Left ventricle myocardium inferior (tissue), 1 donor: ENCODE results near the gene NHEJ1. TPM values are rescaled to one million over a fixed set of nuclear protein-coding genes. Genes with fewer than 3 reads are reported as not detected.
A peak's percentile ranks its signal among the peaks of the same experiment; 100 is the strongest.

ENCODE experiments used
- DNase-seq: peaks from one replicate; pipeline ENCODE4 v3.0.0-alpha.2; 2020
- H3K27ac ChIP-seq: fragments of 200-600 bp; replicated peaks from 2 replicates; pipeline ENCODE4 v1.8.0; 2021
- H3K27me3 ChIP-seq: fragments of 200-600 bp; 2 replicates; pipeline ENCODE4 v1.8.0; 2021; ENCODE audit warnings: low read depth
- H3K36me3 ChIP-seq: fragments of 200-600 bp; 2 replicates; pipeline ENCODE4 v1.8.0; 2021
- H3K4me1 ChIP-seq: fragments of 200-600 bp; 2 replicates; pipeline ENCODE4 v1.8.0; 2021
- H3K4me3 ChIP-seq: fragments of 200-600 bp; 2 replicates; pipeline ENCODE4 v1.8.0; 2021; ENCODE audit warnings: mild to moderate bottlenecking, moderate library complexity
- H3K9me3 ChIP-seq: fragments of 200-600 bp; replicated peaks from 2 replicates; pipeline ENCODE4 v1.8.0; 2021
- intact Hi-C: fragments of 100-400 bp; cut with micrococcal nuclease; formaldehyde crosslinking; loops from one replicate; pipeline ENCODE4 v1.11.0; 2022
- total RNA-seq: library from RNA; stranded (reverse); fragmentation: NEBNext Ultra II Directional; extraction: Animal tissue kit (Norgen Biotek cat#: 25700); gene quantifications from one replicate; pipeline ENCODE4 v1.2.1, GENCODE V29; 2021
- TF ChIP-seq, protein P1 (sequence below): fragments of 200-600 bp; IDR thresholded peaks from 2 replicates; pipeline ENCODE4 v1.8.0; 2021; ENCODE audit warnings: antibody characterized with exemption, mild to moderate bottlenecking, borderline replicate concordance
- donor health status: DM: no; HTN: yes; CAD: no; lungs with severe emphysema.

Gene NHEJ1
- total RNA-seq, 1 donor from 2014 or later, result 6.4 TPM

DNA sequence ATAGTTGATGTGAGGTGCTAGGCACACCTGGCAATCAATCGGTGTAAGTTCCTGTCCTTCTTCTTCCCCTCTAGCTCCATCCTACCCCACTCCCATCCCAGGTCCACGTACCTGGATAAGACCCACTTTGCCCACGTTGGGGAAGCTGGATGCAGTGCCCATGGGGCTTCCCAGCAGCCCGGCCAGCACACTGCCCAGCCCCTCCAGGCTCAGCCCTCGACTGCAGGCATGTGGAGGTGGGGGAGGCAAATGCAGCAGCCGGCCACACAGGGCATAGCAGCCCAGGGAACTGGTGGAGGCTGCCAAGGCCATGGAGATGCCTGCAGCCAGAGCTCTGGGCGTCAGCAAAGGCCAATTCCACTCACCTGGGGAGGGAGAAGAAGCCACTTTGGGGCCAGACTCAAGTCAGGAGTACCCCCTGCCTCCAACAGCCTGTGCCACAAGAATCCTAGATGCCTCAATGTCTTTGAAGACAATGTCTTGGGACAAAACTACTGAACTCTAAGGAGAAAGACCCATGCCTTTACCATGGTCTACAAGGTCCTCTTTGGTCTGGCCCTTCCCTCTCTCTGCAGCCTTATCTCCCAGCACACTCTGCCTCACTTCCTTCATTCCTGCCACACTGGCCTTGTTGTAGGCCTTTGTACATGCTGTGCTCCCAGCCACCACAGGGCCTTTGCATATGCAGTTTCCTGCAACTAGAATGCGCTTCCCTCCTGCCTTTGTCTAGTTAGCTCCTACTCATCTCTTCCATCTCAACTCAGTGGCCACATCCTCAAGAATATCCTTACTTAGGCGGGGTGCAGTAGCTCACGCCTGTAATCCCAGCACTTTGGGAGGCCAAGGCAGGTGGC is 4.7 kb upstream of the NHEJ1 start:
- H3K9me3 ChIP-seq, result no peaks in the 10 kb centered on the region
- intact Hi-C loops, result loop anchor here (10.0 kb wide), 1 partner anchor 60 kb away; the partner anchor contains the start of genes ANKZF1 and ATG9A
- TF ChIP-seq, protein P1, sequence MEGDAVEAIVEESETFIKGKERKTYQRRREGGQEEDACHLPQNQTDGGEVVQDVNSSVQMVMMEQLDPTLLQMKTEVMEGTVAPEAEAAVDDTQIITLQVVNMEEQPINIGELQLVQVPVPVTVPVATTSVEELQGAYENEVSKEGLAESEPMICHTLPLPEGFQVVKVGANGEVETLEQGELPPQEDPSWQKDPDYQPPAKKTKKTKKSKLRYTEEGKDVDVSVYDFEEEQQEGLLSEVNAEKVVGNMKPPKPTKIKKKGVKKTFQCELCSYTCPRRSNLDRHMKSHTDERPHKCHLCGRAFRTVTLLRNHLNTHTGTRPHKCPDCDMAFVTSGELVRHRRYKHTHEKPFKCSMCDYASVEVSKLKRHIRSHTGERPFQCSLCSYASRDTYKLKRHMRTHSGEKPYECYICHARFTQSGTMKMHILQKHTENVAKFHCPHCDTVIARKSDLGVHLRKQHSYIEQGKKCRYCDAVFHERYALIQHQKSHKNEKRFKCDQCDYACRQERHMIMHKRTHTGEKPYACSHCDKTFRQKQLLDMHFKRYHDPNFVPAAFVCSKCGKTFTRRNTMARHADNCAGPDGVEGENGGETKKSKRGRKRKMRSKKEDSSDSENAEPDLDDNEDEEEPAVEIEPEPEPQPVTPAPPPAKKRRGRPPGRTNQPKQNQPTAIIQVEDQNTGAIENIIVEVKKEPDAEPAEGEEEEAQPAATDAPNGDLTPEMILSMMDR, result no peak

DNA sequence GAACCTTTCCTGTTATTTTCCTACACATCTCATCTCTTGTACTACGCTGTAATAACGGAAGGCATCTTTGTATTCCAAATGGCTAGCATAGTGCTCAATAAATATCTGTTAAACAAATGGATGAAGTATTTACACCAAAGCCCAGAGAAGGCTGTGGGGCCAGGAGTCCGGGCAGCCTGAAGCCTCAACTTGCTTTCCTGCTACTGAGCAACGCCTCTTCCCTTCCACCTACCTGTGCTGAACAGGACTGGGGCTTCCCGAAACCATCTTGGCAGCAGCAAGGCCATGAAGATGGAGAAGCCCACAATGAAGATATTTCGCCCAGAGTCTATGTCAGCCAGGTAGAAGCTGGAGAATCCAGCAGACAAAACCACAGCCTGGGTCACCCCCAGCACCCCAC is 2.5 kb upstream of the NHEJ1 start:
- H3K9me3 ChIP-seq, result no peaks in the 10 kb centered on the region
- DNase-seq, result no peak
- H3K4me1 ChIP-seq, result peaks cover 15% of the 10 kb centered on the region
- intact Hi-C loops, result loop anchor here (10.0 kb wide), 1 partner anchor 62 kb away; the partner anchor contains the start of genes ANKZF1 and ATG9A
- no peak overlapping the region for H3K4me3 ChIP-seq
- no peak overlapping the region for H3K27ac ChIP-seq
- TF ChIP-seq, protein P1, result no peak
- H3K27me3 ChIP-seq, result no peaks in the 10 kb centered on the region
- no peaks in the 10 kb centered on the region for H3K36me3 ChIP-seq

More for the DNA sequence above, 4.7 kb upstream of the NHEJ1 start:
- DNase-seq, result no peak
- Histone ChIP-seq H3K36me3 (no peaks in the 10 kb centered on the region), H3K4me3 (no peak overlapping the region), H3K4me1 (peaks cover 9% of the 10 kb centered on the region), H3K27me3 (no peaks in the 10 kb centered on the region), H3K27ac (no peak overlapping the region)

DNA sequence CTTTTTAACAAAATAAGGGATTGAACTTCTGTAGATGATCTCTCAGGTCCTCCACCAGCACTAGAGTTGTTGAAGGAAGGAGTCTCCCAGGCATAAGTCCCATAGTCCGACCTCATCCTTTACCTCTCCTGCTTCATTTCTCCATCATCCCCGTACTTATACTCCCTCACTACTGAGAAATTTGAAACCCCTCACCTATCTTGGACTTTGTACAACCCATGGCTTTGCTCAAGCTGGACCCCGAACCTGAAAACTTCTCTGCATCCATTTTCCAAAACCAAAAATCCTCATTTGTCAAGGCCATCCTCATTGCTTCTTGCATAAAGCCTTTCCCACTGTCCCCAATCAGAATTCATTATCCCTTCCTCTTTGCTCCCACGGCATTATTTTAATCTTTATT is 482 bp upstream of the NHEJ1 start:
- intact Hi-C loops, result loop anchor here (10.0 kb wide), 1 partner anchor 64 kb away; the partner anchor contains the start of genes ANKZF1 and ATG9A

DNA sequence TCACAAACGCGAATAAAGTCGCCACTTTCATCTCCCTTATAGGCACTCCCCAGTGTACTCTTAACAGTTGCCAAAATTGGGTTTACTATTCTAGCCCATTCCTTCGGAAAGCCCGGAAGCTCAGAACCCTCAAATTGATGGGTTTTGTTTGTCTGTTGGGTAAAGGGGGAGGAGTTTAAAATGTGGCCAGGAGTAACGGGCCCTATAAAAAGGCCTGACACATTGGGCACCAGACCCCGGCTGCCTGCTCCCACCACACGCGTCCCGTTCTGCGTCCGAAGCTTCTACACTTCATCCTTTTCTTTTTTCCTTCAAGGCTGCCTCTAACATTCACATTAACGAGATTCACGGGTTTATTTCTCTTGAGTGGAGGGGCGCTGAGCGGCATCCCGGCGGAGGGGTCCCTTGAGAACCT is 837 bp downstream of the NHEJ1 start:
- Histone ChIP-seq H3K4me3 (peak overlapping the region; percentile 74), H3K27ac (peak overlapping the region; percentile 98), H3K27me3 (no peaks in the 10 kb centered on the region), H3K9me3 (no peaks in the 10 kb centered on the region), H3K4me1 (peaks cover 15% of the 10 kb centered on the region), H3K36me3 (peaks cover 21% of the 10 kb centered on the region)
- TF ChIP-seq, protein P1, result no peak
- intact Hi-C loops, result loop anchor here (10.0 kb wide), 1 partner anchor 65 kb away; the partner anchor contains the start of genes ANKZF1 and ATG9A
- DNase-seq, result no peak

More for the DNA sequence above, 482 bp upstream of the NHEJ1 start:
- TF ChIP-seq, protein P1, result no peak
- no peak for DNase-seq
- Histone ChIP-seq H3K4me3 (peak overlapping the region; percentile 74), H3K4me1 (peaks cover 15% of the 10 kb centered on the region), H3K9me3 (no peaks in the 10 kb centered on the region), H3K27ac (peak overlapping the region; percentile 98), H3K36me3 (peaks cover 14% of the 10 kb centered on the region), H3K27me3 (no peaks in the 10 kb centered on the region)

DNA sequence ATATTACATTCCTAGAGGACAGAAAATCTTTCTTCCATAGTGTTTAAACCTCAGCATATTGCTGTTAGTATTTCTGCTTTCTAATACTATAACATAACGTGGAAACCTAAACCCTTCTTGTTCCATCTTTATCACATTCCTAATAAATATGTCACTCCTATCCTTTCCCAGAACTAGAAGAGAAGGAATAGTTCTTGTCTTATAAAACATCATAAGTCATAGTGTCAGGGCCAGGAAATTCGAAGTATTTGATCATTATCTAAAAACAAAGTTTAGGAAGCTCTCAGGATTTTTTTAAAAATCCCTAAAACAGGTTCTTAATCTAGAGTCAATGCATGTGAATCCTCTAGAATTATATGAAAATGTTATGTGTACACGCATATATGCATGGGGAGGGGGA is 2.0 kb downstream of the NHEJ1 start:
- Histone ChIP-seq H3K36me3 (peaks cover 30% of the 10 kb centered on the region), H3K4me3 (no peak overlapping the region), H3K4me1 (peaks cover 15% of the 10 kb centered on the region), H3K9me3 (no peaks in the 10 kb centered on the region), H3K27me3 (no peaks in the 10 kb centered on the region), H3K27ac (no peak overlapping the region)
- intact Hi-C loops, result no loop called here
- TF ChIP-seq, protein P1, result no peak
- DNase-seq, result no peak
